ENCODE data around the gene TPST1. TPM values are rescaled to one million over a fixed set of nuclear protein-coding genes. Genes with fewer than 3 reads are reported as not detected.
"Not testable (repeated sequence)": the region's sequence is repeated elsewhere in the genome, so short reads cannot be mapped to it uniquely, and the experiment has no call there.

TPST1 gene
- total RNA-seq, 1 donor from 2014 or later: 16.7 TPM

GRCh38 chr7:66216687-66217086 lies 11.6 kb downstream of the TPST1 start:
- ATAC-seq (no peak), DNase-seq (no peak)
- Histone ChIP-seq H3K36me3 (no peaks in the 10 kb centered on the region), H3K27ac (no peak overlapping the region), H3K9me3 (no peaks in the 10 kb centered on the region), H3K27me3 (ENCODE audit: low read depth) (no peaks in the 10 kb centered on the region), H3K4me3 (no peak overlapping the region), H3K4me1 (no peaks in the 10 kb centered on the region)
- intact Hi-C loops (cut with DNase I): no loop called here
- TF ChIP-seq, protein P1, sequence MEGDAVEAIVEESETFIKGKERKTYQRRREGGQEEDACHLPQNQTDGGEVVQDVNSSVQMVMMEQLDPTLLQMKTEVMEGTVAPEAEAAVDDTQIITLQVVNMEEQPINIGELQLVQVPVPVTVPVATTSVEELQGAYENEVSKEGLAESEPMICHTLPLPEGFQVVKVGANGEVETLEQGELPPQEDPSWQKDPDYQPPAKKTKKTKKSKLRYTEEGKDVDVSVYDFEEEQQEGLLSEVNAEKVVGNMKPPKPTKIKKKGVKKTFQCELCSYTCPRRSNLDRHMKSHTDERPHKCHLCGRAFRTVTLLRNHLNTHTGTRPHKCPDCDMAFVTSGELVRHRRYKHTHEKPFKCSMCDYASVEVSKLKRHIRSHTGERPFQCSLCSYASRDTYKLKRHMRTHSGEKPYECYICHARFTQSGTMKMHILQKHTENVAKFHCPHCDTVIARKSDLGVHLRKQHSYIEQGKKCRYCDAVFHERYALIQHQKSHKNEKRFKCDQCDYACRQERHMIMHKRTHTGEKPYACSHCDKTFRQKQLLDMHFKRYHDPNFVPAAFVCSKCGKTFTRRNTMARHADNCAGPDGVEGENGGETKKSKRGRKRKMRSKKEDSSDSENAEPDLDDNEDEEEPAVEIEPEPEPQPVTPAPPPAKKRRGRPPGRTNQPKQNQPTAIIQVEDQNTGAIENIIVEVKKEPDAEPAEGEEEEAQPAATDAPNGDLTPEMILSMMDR (IDR thresholded peaks at IDR 0.05): no peak

- DNase-seq (no peak), ATAC-seq (no peak)
- Histone ChIP-seq H3K4me3 (no peak overlapping the region), H3K27ac (no peak overlapping the region), H3K36me3 (no peaks in the 10 kb centered on the region), H3K9me3 (no peaks in the 10 kb centered on the region), H3K4me1 (no peaks in the 10 kb centered on the region), H3K27me3 (ENCODE audit: low read depth) (no peaks in the 10 kb centered on the region)
- intact Hi-C loops (cut with DNase I): no loop called here
- TF ChIP-seq, protein P1 (IDR thresholded peaks at IDR 0.05): no peak
These were observed 14.7 kb downstream of the TPST1 start for GRCh38 chr7:66219805-66220204.

- ATAC-seq (no peak), DNase-seq (no peak)
- Histone ChIP-seq H3K4me3 (no peak overlapping the region), H3K27me3 (ENCODE audit: low read depth) (no peaks in the 10 kb centered on the region), H3K9me3 (no peaks in the 10 kb centered on the region), H3K4me1 (no peaks in the 10 kb centered on the region), H3K27ac (no peak overlapping the region), H3K36me3 (no peaks in the 10 kb centered on the region)
- intact Hi-C loops (cut with DNase I): no loop called here
- TF ChIP-seq, protein P1 (IDR thresholded peaks at IDR 0.05): no peak
These were observed 16.3 kb downstream of the TPST1 start for GRCh38 chr7:66221442-66221841.

- no peaks in the 10 kb centered on the region for H3K27me3 ChIP-seq (ENCODE audit: low read depth)
- intact Hi-C loops (cut with DNase I): no loop called here
- H3K4me3 ChIP-seq: no peak overlapping the region
- no peaks in the 10 kb centered on the region for H3K4me1 ChIP-seq
- H3K36me3 ChIP-seq: no peaks in the 10 kb centered on the region
- DNase-seq (no peak), ATAC-seq (no peak)
- TF ChIP-seq, protein P1 (IDR thresholded peaks at IDR 0.05): no peak
- H3K27ac ChIP-seq: no peak overlapping the region
- H3K9me3 ChIP-seq: peaks cover 5% of the 10 kb centered on the region
These were observed 22.7 kb downstream of the TPST1 start for GRCh38 chr7:66227808-66228207.

GRCh38 chr7:66231326-66232216 lies 26.4 kb downstream of the TPST1 start:
- DNase-seq; H3K27ac ChIP-seq; H3K4me3 ChIP-seq; ATAC-seq; H3K9me3 ChIP-seq; H3K36me3 ChIP-seq; H3K27me3 ChIP-seq (ENCODE audit: low read depth); intact Hi-C loops (cut with DNase I); H3K4me1 ChIP-seq: not testable (repeated sequence)

DNA sequence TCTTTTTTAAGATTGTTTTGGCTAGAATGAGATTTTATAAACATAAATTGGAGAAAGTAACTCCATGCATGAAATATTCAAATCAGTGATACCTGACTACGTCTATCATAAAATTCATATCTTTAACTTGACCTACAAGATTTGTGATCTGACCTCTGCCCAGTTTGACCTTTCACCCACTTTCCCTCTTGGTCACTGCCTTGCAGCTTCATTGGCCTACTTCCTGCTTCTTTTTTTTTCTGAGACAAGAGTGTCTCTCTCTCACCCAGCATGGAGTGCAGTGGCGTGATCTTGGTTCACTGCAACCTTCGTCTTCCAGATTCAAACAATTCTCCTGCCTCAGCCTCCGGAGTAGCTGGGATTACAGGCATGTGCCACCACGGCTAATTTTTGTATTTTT lies 28.5 kb downstream of the TPST1 start:
- no peaks in the 10 kb centered on the region for H3K27me3 ChIP-seq (ENCODE audit: low read depth)
- H3K36me3 ChIP-seq: no peaks in the 10 kb centered on the region
- H3K9me3 ChIP-seq: peaks cover 7% of the 10 kb centered on the region
- ATAC-seq (no peak), DNase-seq (no peak)
- TF ChIP-seq, protein P1 (IDR thresholded peaks at IDR 0.05): no peak
- peaks cover 3% of the 10 kb centered on the region for H3K4me1 ChIP-seq
- no peak overlapping the region for H3K27ac ChIP-seq
- H3K4me3 ChIP-seq: no peak overlapping the region
- intact Hi-C loops (cut with DNase I): no loop called here
